Naive B cell (primary cell): ENCODE results near the gene PDE9A. TPM values are rescaled to one million over a fixed set of nuclear protein-coding genes. Genes with fewer than 3 reads are reported as not detected.
A peak's percentile ranks its signal among the peaks of the same experiment; 100 is the strongest.

Source experiments
- ATAC-seq, 2 donors: fragments of 150-1000 bp; cut with Tn5 transposase; 2 replicates each; pipeline ENCODE4 v1.10.0; 2021; ENCODE audit warnings: low read depth in 2 of 2, mild to moderate bottlenecking in 2 of 2, moderate library complexity in 2 of 2
- DNase-seq: peaks from one replicate; pipeline ENCODE4 v3.0.0; 2022
- H3K27ac Mint-ChIP-seq, 6 donors: one replicate each; pipeline ENCODE4 v1.8.0; 2020 to 2022; ENCODE audit warnings: mild to moderate bottlenecking in 6 of 6, mixed read lengths in 6 of 6, moderate library complexity in 5 of 6, inconsistent platforms in 2 of 6
- H3K27me3 Mint-ChIP-seq, 3 donors: one replicate each; pipeline ENCODE4 v1.8.0; 2021 to 2022; ENCODE audit warnings: mixed read lengths in 3 of 3, mild to moderate bottlenecking in 1 of 3
- H3K36me3 Mint-ChIP-seq, 2 donors: one replicate each; pipeline ENCODE4 v1.8.0; 2020 to 2022; ENCODE audit warnings: mixed read lengths in 2 of 2, inconsistent platforms in 1 of 2, mild to moderate bottlenecking in 1 of 2
- H3K4me1 Mint-ChIP-seq, 3 donors: one replicate each; pipeline ENCODE4 v1.8.0; 2020 to 2022; ENCODE audit warnings: mixed read lengths in 3 of 3, inconsistent platforms in 1 of 3, mild to moderate bottlenecking in 1 of 3, moderate library complexity in 1 of 3
- H3K4me3 Mint-ChIP-seq, 8 donors: one replicate each; pipeline ENCODE4 v1.8.0; 2020 to 2022; ENCODE audit warnings: mild to moderate bottlenecking in 8 of 8, mixed read lengths in 8 of 8, moderate library complexity in 8 of 8, inconsistent platforms in 2 of 8
- H3K9me3 Mint-ChIP-seq, 7 donors: one replicate each; pipeline ENCODE4 v1.8.0; 2020 to 2022; ENCODE audit warnings: mixed read lengths in 7 of 7, mild to moderate bottlenecking in 5 of 7, inconsistent platforms in 2 of 7, moderate library complexity in 1 of 7
- polyA plus RNA-seq, 6 donors: library from polyadenylated mRNA; unstranded; fragments of 300-500 nt; fragmentation: Illumina TruSeq; gene quantifications; one replicate each; pipeline ENCODE4 v1.2.3, GENCODE V29; 2021; ENCODE audit warnings: low read depth in 6 of 6

The PDE9A gene
- polyA plus RNA-seq, 6 donors from 2014 or later = 0.26 to 1.5 (median 0.79) TPM; not detected in 1

- H3K9me3 Mint-ChIP-seq = no peaks in the 10 kb centered on the region
- DNase-seq = no peak
- peak overlapping the region in 1 of 8 donors; percentile 47 for H3K4me3 Mint-ChIP-seq
- no peaks in the 10 kb centered on the region for H3K36me3 Mint-ChIP-seq
- peaks cover 7 to 11% (median 8%) of the 10 kb centered on the region in 3 donors for H3K27me3 Mint-ChIP-seq
- peaks cover 7 to 10% (median 8%) of the 10 kb centered on the region in 3 donors for H3K4me1 Mint-ChIP-seq
- ATAC-seq = no peak
- H3K27ac Mint-ChIP-seq = no peak overlapping the region
Measured at GRCh38 chr21:42688226-42688840, 34.9 kb downstream of the PDE9A start.

DNA sequence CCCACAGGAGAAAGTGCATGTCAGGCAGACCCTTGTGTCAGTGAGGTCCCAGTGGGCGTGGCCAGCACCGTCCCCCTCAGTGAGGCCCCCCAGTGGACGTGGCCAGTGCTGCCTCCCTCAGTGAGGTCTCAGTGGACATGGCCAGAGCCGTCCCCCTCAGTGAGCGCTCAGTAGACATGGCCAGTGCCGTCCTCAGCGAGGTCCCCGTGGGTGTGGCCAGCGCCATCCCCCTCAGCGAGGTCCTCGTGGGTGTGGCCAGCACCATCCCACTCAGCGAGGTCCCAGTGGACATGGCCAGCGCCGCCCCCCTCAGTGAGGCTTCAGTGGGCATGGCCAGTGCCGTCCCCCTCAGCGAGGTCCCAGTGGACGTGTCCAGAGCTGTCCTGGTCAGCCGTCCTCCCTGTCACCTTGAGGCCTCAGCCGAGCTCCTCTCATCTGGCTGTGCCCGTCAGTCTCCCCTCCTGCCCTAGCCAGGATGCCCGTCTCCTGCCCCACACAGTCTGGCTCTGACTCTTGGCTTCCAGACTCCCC is 35.5 kb downstream of the PDE9A start:
- Mint-ChIP-seq H3K4me1 (peaks cover 6 to 9% (median 7%) of the 10 kb centered on the region in 3 donors), H3K27ac (no peak overlapping the region), H3K36me3 (no peaks in the 10 kb centered on the region)

GRCh38 chr21:42690586-42690985 is 37.2 kb downstream of the PDE9A start:
- DNase-seq = no peak
- Mint-ChIP-seq H3K27me3 (peaks cover 0 to 6% (median 0%) of the 10 kb centered on the region in 3 donors), H3K9me3 (no peaks in the 10 kb centered on the region), H3K4me3 (no peak overlapping the region), H3K27ac (no peak overlapping the region), H3K36me3 (no peaks in the 10 kb centered on the region), H3K4me1 (no peaks in the 10 kb centered on the region)
- no peak for ATAC-seq

More for the DNA sequence above, 35.5 kb downstream of the PDE9A start:
- Mint-ChIP-seq H3K27me3 (peaks cover 7 to 8% (median 7%) of the 10 kb centered on the region in 3 donors), H3K4me3 (peak overlapping the region in 1 of 8 donors; percentile 53), H3K9me3 (no peaks in the 10 kb centered on the region)
- ATAC-seq (no peak), DNase-seq (no peak)

GRCh38 chr21:42691901-42692559 is 38.6 kb downstream of the PDE9A start:
- Mint-ChIP-seq H3K27ac (no peak overlapping the region), H3K36me3 (no peaks in the 10 kb centered on the region), H3K27me3 (peaks cover 0 to 6% (median 0%) of the 10 kb centered on the region in 3 donors), H3K9me3 (no peaks in the 10 kb centered on the region), H3K4me3 (no peak overlapping the region), H3K4me1 (no peaks in the 10 kb centered on the region)
- ATAC-seq (no peak), DNase-seq (no peak)

GRCh38 chr21:42692688-42693087 is 39.3 kb downstream of the PDE9A start:
- DNase-seq (no peak), ATAC-seq (no peak)
- no peaks in the 10 kb centered on the region for H3K9me3 Mint-ChIP-seq
- no peak overlapping the region for H3K4me3 Mint-ChIP-seq
- no peaks in the 10 kb centered on the region for H3K36me3 Mint-ChIP-seq
- peaks cover 0 to 6% (median 0%) of the 10 kb centered on the region in 3 donors for H3K27me3 Mint-ChIP-seq
- H3K4me1 Mint-ChIP-seq = no peaks in the 10 kb centered on the region
- H3K27ac Mint-ChIP-seq = no peak overlapping the region

- peak overlapping the region in 1 of 6 donors; percentile 85 for H3K27ac Mint-ChIP-seq
- H3K9me3 Mint-ChIP-seq = no peaks in the 10 kb centered on the region
- H3K36me3 Mint-ChIP-seq = no peaks in the 10 kb centered on the region
- H3K4me1 Mint-ChIP-seq = no peaks in the 10 kb centered on the region
- H3K27me3 Mint-ChIP-seq = peaks cover 0 to 6% (median 0%) of the 10 kb centered on the region in 3 donors
- DNase-seq (no peak), ATAC-seq (no peak)
- H3K4me3 Mint-ChIP-seq = no peak overlapping the region
Measured at GRCh38 chr21:42694751-42695696, 41.6 kb downstream of the PDE9A start.

GRCh38 chr21:42695697-42696380 is 42.4 kb downstream of the PDE9A start:
- no peak for ATAC-seq
- Mint-ChIP-seq H3K27ac (no peak overlapping the region), H3K4me1 (no peaks in the 10 kb centered on the region), H3K4me3 (no peak overlapping the region), H3K36me3 (no peaks in the 10 kb centered on the region), H3K27me3 (peaks cover 0 to 6% (median 0%) of the 10 kb centered on the region in 3 donors), H3K9me3 (no peaks in the 10 kb centered on the region)
- no peak for DNase-seq

DNA sequence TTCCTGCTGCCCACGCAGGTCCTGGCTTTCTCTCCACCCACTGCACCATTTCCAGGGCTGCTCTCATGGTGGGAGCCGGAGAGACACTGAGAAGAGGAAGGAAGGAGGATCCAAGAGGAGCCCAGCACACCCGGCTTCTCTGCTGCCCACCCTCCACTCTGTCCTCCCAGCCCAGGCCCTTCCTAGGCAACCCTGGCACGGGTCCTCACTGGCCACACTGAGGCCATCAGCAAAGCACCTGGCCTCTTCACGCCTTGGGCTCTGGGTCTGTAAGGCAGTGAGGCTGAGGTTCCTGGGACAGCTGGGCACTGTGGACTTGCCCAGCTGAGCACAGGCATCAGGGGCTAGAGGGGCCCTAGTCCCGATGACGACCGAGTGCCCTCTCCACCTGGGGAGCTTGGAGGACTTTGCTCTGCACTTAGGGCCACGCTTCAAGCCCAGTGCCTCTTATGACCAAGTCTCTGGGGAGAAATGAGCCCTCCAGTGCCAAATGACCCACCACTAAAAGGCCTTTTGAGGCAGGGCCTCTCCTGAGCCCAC is 43.1 kb downstream of the PDE9A start:
- Mint-ChIP-seq H3K4me3 (no peak overlapping the region), H3K9me3 (no peaks in the 10 kb centered on the region), H3K27ac (no peak overlapping the region), H3K36me3 (no peaks in the 10 kb centered on the region), H3K27me3 (peaks cover 0 to 6% (median 0%) of the 10 kb centered on the region in 3 donors), H3K4me1 (no peaks in the 10 kb centered on the region)
- no peak for DNase-seq
- ATAC-seq = no peak

- Mint-ChIP-seq H3K4me1 (no peaks in the 10 kb centered on the region), H3K4me3 (no peak overlapping the region), H3K27me3 (peaks cover 0 to 19% (median 16%) of the 10 kb centered on the region in 3 donors), H3K27ac (no peak overlapping the region), H3K36me3 (peaks cover 0 to 6% of the 10 kb centered on the region in 2 donors), H3K9me3 (peaks cover 0 to 8% (median 2%) of the 10 kb centered on the region in 7 donors)
- DNase-seq = no peak
- no peak for ATAC-seq
Measured at GRCh38 chr21:42698733-42699132, 45.3 kb downstream of the PDE9A start.

DNA sequence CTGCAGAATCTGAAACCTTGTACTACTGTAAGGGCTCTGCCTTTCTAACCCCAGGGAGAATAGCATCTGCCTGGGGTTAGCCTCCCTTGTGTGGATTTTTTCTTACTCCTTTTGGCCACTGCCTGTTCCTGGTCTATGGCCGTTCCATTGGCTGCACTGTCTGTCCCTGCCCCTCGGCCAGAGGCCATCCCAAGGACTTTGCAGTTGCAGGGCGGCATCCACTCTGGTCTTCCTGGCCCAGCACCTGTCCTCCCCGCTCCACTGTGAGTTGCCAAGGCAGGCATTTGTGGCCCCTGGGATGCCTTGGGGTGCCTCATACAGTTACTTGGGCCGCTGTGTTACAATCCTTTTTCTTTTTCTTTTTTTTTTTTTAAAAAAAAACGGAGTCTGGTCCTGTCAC is 45.8 kb downstream of the PDE9A start:
- no peaks in the 10 kb centered on the region for H3K4me1 Mint-ChIP-seq
- H3K27me3 Mint-ChIP-seq = peaks cover 0 to 19% (median 16%) of the 10 kb centered on the region in 3 donors
- DNase-seq (no peak), ATAC-seq (no peak)
- H3K27ac Mint-ChIP-seq = no peak overlapping the region
- peaks cover 0 to 6% of the 10 kb centered on the region in 2 donors for H3K36me3 Mint-ChIP-seq
- peaks cover 0 to 8% (median 2%) of the 10 kb centered on the region in 7 donors for H3K9me3 Mint-ChIP-seq
- no peak overlapping the region for H3K4me3 Mint-ChIP-seq

DNA sequence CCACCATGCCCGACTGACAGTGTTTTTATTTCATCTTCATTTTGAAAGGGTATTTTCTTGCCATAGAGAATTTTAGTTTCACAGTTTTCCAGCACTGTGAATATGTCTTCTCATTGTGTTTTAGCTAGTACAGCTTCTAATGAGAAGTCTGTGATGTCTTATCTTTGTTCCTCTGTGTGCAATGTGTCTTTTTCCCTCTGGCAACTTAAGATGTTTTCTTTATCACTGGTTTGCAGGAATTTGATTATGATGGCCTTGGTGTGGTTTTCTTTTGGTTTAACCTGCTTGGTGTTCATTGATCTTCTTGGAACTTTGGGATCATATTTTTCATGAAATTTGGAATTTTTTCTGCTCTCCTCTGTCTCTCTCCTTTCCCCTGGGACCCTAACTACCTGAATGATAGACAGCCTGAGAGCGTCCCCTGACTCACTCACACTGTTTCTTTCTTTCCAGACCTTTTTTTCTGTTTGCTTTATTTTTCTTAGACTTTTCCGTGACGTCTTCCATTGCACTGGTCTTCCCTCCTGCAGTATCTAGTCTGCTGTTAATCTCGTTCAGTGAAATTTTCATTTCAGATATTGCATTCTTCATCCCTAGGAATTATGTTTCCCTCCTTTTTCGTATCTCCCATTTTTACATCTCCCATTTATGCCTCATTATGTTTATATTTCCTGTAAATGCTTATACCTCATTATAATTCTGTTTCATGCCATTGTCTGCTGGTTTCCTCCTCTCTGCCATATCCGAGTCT is 48.5 kb downstream of the PDE9A start:
- Mint-ChIP-seq H3K27me3 (peaks cover 0 to 19% (median 10%) of the 10 kb centered on the region in 3 donors), H3K36me3 (peaks cover 0 to 6% of the 10 kb centered on the region in 2 donors), H3K9me3 (peaks cover 0 to 8% (median 2%) of the 10 kb centered on the region in 7 donors), H3K27ac (peak overlapping the region in 1 of 6 donors; percentile 6), H3K4me3 (peak overlapping the region in 1 of 8 donors; percentile 15), H3K4me1 (no peaks in the 10 kb centered on the region)
- DNase-seq (no peak), ATAC-seq (no peak)

DNA sequence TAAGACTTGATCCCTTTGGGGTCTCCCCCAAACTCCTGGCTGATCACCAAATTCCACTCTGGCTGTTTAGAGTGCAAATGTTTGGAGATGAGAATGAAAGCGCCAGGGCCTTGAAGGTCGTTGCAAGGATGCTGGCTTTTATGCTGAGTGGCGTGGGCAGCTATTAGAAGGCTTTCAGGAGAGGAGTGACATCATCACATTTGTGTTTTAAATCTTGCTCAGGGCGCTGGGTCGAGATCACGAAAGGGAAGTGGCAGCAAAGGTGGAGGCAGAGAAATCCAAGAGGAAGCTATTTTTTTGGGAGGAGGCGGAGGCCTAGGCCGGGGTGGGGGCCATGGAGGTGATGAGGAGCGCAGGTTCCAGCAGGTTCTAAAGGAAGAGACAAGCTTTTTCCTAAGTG is 49.3 kb downstream of the PDE9A start:
- peak overlapping the region in 1 of 6 donors; percentile 49 for H3K27ac Mint-ChIP-seq

More for the DNA sequence above, 49.3 kb downstream of the PDE9A start:
- H3K27me3 Mint-ChIP-seq = peaks cover 0 to 19% (median 10%) of the 10 kb centered on the region in 3 donors
- H3K9me3 Mint-ChIP-seq = peaks cover 0 to 8% (median 2%) of the 10 kb centered on the region in 7 donors
- H3K36me3 Mint-ChIP-seq = peaks cover 0 to 6% of the 10 kb centered on the region in 2 donors
- DNase-seq = no peak
- no peak overlapping the region for H3K4me3 Mint-ChIP-seq
- no peaks in the 10 kb centered on the region for H3K4me1 Mint-ChIP-seq
- no peak for ATAC-seq
